ENCODE data around the gene PDSS2. TPM values are rescaled to one million over a fixed set of nuclear protein-coding genes. Genes with fewer than 3 reads are reported as not detected.

The PDSS2 gene
- total RNA-seq, 1 experiment from 2014 or later, result 17.7 TPM

DNA sequence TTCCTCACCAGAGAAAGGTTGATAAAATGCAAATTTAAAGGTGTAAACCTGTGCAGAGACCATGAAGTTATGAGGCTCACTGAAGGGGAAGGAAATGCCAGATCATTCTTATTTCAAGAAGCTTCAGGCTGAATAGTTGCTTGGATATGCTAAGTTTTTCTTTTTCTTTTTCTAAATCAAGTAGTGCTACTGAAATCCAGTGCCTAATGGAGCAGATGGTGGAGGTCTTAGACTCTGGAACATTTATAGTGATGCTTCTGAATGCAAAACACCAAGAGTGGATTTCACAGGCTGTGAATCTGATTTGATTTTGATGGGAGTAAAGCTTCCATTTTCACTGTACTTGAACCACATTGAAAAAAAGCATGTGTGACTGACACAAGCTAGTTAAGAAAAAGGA, 192.8 kb downstream of the PDSS2 start:
- intact Hi-C loops (cut with micrococcal nuclease; ENCODE audit: unreplicated experiment), result no loop called here
- no peak for ATAC-seq

DNA sequence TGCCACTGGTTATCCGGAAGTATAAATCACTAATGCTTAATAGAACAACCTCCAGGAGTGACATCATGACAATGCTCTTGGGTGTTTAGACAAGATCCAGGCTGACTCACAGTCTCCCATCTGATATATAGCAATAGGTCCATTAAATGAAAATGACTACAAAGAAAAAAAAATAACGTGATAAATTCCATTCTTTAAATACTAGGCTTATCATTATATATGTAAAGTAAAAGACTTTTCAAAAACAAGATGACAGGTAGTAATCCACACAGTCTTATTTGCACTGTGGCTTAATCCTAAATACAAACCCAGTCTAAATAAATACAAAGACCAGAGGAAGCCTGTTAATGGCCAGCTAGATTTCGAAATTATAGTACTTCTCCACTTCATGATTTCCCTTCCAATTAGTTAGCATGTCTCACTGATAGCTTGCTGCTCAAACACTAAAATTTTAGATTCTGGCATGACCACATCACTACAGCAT, 195.0 kb downstream of the PDSS2 start:
- no peak for ATAC-seq
- no peaks in the 10 kb centered on the region for H3K27me3 ChIP-seq (ENCODE audit: control insufficient read depth, insufficient read depth, low read length)
- in situ Hi-C loops (cut with HindIII; ENCODE audit: low pct_unique_long_range_greater_than_20kb, low sequenced_read_pairs), result no loop called here
- intact Hi-C loops (cut with micrococcal nuclease; ENCODE audit: unreplicated experiment), result no loop called here
- no peak for DNase-seq (ENCODE audit: low read depth, low spot score)
- H3K36me3 ChIP-seq (ENCODE audit: control insufficient read depth, insufficient read depth, low read length), result no peaks in the 10 kb centered on the region
- ChIA-PET POLR2A (interaction anchor here (0.7 kb wide), 1 partner anchor 19 kb away, joined by 4 read pairs; no protein-coding TSS in a partner anchor), CTCF (no interaction called here)
- no TSS peak for BruUV-seq (replicated peaks)
- no peaks in the 10 kb centered on the region for H3K9me3 ChIP-seq (ENCODE audit: control insufficient read depth, insufficient read depth, low read depth, low read length)
- H3K4me3 ChIP-seq (ENCODE audit: low read depth in 2 of 2, low read length in 2 of 2), result no peak overlapping the region
- no peaks in the 10 kb centered on the region for H3K4me1 ChIP-seq (ENCODE audit: control insufficient read depth, insufficient read depth, low read length)
- no peak for TF ChIP-seq SIN3A (IDR thresholded peaks at IDR 0.05; ENCODE audit: borderline replicate concordance, insufficient read depth, low read depth, low read length)
- TF ChIP-seq, protein P1, sequence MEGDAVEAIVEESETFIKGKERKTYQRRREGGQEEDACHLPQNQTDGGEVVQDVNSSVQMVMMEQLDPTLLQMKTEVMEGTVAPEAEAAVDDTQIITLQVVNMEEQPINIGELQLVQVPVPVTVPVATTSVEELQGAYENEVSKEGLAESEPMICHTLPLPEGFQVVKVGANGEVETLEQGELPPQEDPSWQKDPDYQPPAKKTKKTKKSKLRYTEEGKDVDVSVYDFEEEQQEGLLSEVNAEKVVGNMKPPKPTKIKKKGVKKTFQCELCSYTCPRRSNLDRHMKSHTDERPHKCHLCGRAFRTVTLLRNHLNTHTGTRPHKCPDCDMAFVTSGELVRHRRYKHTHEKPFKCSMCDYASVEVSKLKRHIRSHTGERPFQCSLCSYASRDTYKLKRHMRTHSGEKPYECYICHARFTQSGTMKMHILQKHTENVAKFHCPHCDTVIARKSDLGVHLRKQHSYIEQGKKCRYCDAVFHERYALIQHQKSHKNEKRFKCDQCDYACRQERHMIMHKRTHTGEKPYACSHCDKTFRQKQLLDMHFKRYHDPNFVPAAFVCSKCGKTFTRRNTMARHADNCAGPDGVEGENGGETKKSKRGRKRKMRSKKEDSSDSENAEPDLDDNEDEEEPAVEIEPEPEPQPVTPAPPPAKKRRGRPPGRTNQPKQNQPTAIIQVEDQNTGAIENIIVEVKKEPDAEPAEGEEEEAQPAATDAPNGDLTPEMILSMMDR (IDR thresholded peaks at IDR 0.05), result no peak
- no peak overlapping the region for H3K27ac ChIP-seq (ENCODE audit: low read length)

More for the DNA sequence above, 192.8 kb downstream of the PDSS2 start:
- BruUV-seq (replicated peaks), result no TSS peak
- no peak for DNase-seq (ENCODE audit: low read depth, low spot score)
- no peak overlapping the region for H3K4me3 ChIP-seq (ENCODE audit: low read depth in 2 of 2, low read length in 2 of 2)
- in situ Hi-C loops (cut with HindIII; ENCODE audit: low pct_unique_long_range_greater_than_20kb, low sequenced_read_pairs), result no loop called here
- H3K27ac ChIP-seq (ENCODE audit: low read length), result no peak overlapping the region; the same call in 1 of the 2 replicates
- H3K4me1 ChIP-seq (ENCODE audit: control insufficient read depth, insufficient read depth, low read length), result no peaks in the 10 kb centered on the region
- no peak for TF ChIP-seq POLR2AphosphoS5 (IDR thresholded peaks at IDR 0.05; ENCODE audit: low read depth, low read length)
- TF ChIP-seq, protein P1 (IDR thresholded peaks at IDR 0.05), result no peak
- TF ChIP-seq TCF7L2 (IDR thresholded peaks at IDR 0.05; ENCODE audit: low read depth, low read length), result no peak
- TF ChIP-seq, protein P2, sequence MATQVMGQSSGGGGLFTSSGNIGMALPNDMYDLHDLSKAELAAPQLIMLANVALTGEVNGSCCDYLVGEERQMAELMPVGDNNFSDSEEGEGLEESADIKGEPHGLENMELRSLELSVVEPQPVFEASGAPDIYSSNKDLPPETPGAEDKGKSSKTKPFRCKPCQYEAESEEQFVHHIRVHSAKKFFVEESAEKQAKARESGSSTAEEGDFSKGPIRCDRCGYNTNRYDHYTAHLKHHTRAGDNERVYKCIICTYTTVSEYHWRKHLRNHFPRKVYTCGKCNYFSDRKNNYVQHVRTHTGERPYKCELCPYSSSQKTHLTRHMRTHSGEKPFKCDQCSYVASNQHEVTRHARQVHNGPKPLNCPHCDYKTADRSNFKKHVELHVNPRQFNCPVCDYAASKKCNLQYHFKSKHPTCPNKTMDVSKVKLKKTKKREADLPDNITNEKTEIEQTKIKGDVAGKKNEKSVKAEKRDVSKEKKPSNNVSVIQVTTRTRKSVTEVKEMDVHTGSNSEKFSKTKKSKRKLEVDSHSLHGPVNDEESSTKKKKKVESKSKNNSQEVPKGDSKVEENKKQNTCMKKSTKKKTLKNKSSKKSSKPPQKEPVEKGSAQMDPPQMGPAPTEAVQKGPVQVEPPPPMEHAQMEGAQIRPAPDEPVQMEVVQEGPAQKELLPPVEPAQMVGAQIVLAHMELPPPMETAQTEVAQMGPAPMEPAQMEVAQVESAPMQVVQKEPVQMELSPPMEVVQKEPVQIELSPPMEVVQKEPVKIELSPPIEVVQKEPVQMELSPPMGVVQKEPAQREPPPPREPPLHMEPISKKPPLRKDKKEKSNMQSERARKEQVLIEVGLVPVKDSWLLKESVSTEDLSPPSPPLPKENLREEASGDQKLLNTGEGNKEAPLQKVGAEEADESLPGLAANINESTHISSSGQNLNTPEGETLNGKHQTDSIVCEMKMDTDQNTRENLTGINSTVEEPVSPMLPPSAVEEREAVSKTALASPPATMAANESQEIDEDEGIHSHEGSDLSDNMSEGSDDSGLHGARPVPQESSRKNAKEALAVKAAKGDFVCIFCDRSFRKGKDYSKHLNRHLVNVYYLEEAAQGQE (IDR thresholded peaks at IDR 0.05; ENCODE audit: insufficient read depth in 1 of 2, low read depth in 2 of 2, low read length in 1 of 2), result no peak
- TF ChIP-seq SIN3A (IDR thresholded peaks at IDR 0.05; ENCODE audit: borderline replicate concordance, insufficient read depth, low read depth, low read length), result no peak
- CTCF ChIA-PET, result no interaction called here
- no peaks in the 10 kb centered on the region for H3K27me3 ChIP-seq (ENCODE audit: control insufficient read depth, insufficient read depth, low read length)
- H3K9me3 ChIP-seq (ENCODE audit: control insufficient read depth, insufficient read depth, low read depth, low read length), result no peaks in the 10 kb centered on the region
- H3K36me3 ChIP-seq (ENCODE audit: control insufficient read depth, insufficient read depth, low read length), result no peaks in the 10 kb centered on the region
- POLR2A ChIA-PET, result no interaction called here

Measured in Panc1 (cell line).